ENCODE results near the gene CSNK1E.

- no peak for TF ChIP-seq POLR2A (IDR thresholded peaks at IDR 0.05; ENCODE audit: extremely low read depth, insufficient read length)
- TF ChIP-seq CTCF (IDR thresholded peaks at IDR 0.05; ENCODE audit: low read depth, low read length), result no peak
- TF ChIP-seq MAX (IDR thresholded peaks at IDR 0.05; ENCODE audit: low read depth, low read length), result no peak
Measured at GRCh38 chr22:38249301-38249700, 67.9 kb downstream of the CSNK1E start.
